Endothelial cell of umbilical vein (primary cell): ENCODE results near the gene CSGALNACT2. TPM values are rescaled to one million over a fixed set of nuclear protein-coding genes. Genes with fewer than 3 reads are reported as not detected.

Experiments used
- BruUV-seq: library from RNA; stranded (reverse); fragments of 400-500 nt; replicated peaks from 2 replicates; lab custom pipeline; 2021; lab: Mats Ljungman, UMichigan
- CTCF ChIA-PET: fragments of 300-600, 350-600 bp; sonication (Branson Sonifier 250); formaldehyde crosslinking; loops from one replicate; lab custom pipeline; 2021; ENCODE audit warnings: antibody characterized with exemption, inconsistent platforms; lab: Charles Lee
- POLR2A ChIA-PET: fragments of 300-600, 350-600 bp; sonication (Branson Sonifier 250); formaldehyde crosslinking; loops from one replicate; lab custom pipeline; 2021; ENCODE audit warnings: antibody characterized with exemption, inconsistent platforms; lab: Charles Lee
- DNase-seq: peaks from one replicate; pipeline ENCODE4 v3.0.0-alpha.2; 2011; ENCODE audit warnings: low read depth, low spot score
- FAIRE-seq: peaks from 2 replicates; lab custom pipeline; 2011; peaks lifted over from hg19 to GRCh38; lab: Jason Lieb, UNC
- H2AFZ ChIP-seq: 2 replicates; pipeline ENCODE4 v1.6.0; 2012; ENCODE audit warnings: low read depth, low read length, control low read depth, inconsistent platforms
- H3K27ac ChIP-seq: 2 replicates; pipeline ENCODE4 v1.5.1; 2011; ENCODE audit warnings: low read depth, mild to moderate bottlenecking, control low read depth, low read length, moderate library complexity; ENCODE audit not compliant: insufficient read depth
- H3K27me3 ChIP-seq, 2 experiments: 2 replicates each; pipeline versions ENCODE4 v1.6.0 to v1.6.1; 2011; ENCODE audit warnings: low read length in 2 of 2, mixed read lengths in 1 of 2; ENCODE audit not compliant: control insufficient read depth in 2 of 2, insufficient read depth in 2 of 2
- H3K36me3 ChIP-seq, 2 experiments: 2 replicates in 1 of 2; 3 replicates in 1 of 2; pipeline ENCODE4 v1.5.1; 2011; ENCODE audit warnings: low read length in 2 of 2, mild to moderate bottlenecking in 1 of 2, moderate library complexity in 1 of 2; ENCODE audit not compliant: control insufficient read depth in 2 of 2, insufficient read depth in 2 of 2; ENCODE audit errors: extremely low read depth in 1 of 2
- H3K4me1 ChIP-seq: 3 replicates; pipeline ENCODE4 v1.5.1; 2011; ENCODE audit warnings: mild to moderate bottlenecking, low read length; ENCODE audit not compliant: control insufficient read depth, insufficient read depth; ENCODE audit errors: extremely low read depth
- H3K4me2 ChIP-seq: 2 replicates; pipeline ENCODE4 v1.6.1; 2011; ENCODE audit warnings: low read length, control low read depth, mixed read lengths; ENCODE audit not compliant: insufficient read depth
- H3K4me3 ChIP-seq, 3 experiments: fragments of 200-600 bp in 1 of 3; sonication (generic), shearing (Covaris generic) in 1 of 3; replicated peaks in 1 of 3; 2 replicates each; pipeline ENCODE4 v1.5.1; 2011 to 2016; ENCODE audit warnings: control low read depth in 3 of 3, low read length in 3 of 3, mild to moderate bottlenecking in 2 of 3, inconsistent platforms in 1 of 3, low read depth in 1 of 3, moderate library complexity in 1 of 3; ENCODE audit not compliant: insufficient read depth in 1 of 3
- H3K79me2 ChIP-seq: 2 replicates; pipeline ENCODE4 v1.6.0; 2012; ENCODE audit warnings: low read length, inconsistent platforms; ENCODE audit not compliant: control insufficient read depth, insufficient read depth
- H3K9ac ChIP-seq: replicated peaks from 2 replicates; pipeline ENCODE3; 2011; ENCODE audit warnings: low read length, control low read depth; ENCODE audit not compliant: insufficient read depth; ENCODE audit errors: extremely low read depth
- H3K9me1 ChIP-seq: replicated peaks from 3 replicates; pipeline ENCODE4 v1.6.0; 2011; ENCODE audit warnings: mild to moderate bottlenecking, low read length; ENCODE audit not compliant: control insufficient read depth, insufficient read depth; ENCODE audit errors: extremely low read depth
- H3K9me3 ChIP-seq: replicated peaks from 2 replicates; pipeline ENCODE4 v1.5.1; 2012; ENCODE audit warnings: low read length, inconsistent platforms; ENCODE audit not compliant: control insufficient read depth, insufficient read depth
- H4K20me1 ChIP-seq: replicated peaks from 2 replicates; pipeline ENCODE3; 2011; ENCODE audit warnings: mild to moderate bottlenecking, low read length; ENCODE audit not compliant: control insufficient read depth, insufficient read depth; ENCODE audit errors: extremely low read depth
- EZH2 ChIP-seq: IDR thresholded peaks from 2 replicates; pipeline ENCODE4 v1.6.1; 2012; ENCODE audit warnings: borderline replicate concordance, low read depth, mild to moderate bottlenecking, moderate library complexity, low read length, inconsistent platforms; ENCODE audit not compliant: severe bottlenecking
- FOS ChIP-seq: IDR thresholded peaks from 2 replicates; pipeline ENCODE4 v1.6.1; 2011; ENCODE audit warnings: mild to moderate bottlenecking, low read length, moderate library complexity, borderline replicate concordance; ENCODE audit not compliant: insufficient read depth
- GATA2 ChIP-seq: IDR thresholded peaks from 2 replicates; pipeline ENCODE4 v1.7.0; 2011; ENCODE audit warnings: low read depth, mild to moderate bottlenecking, moderate library complexity, mixed read lengths, low read length; ENCODE audit not compliant: insufficient read length, insufficient read depth
- JUN ChIP-seq: IDR thresholded peaks from 2 replicates; pipeline ENCODE4 v1.6.1; 2011; ENCODE audit warnings: borderline replicate concordance, low read depth; ENCODE audit not compliant: insufficient read length, insufficient read depth
- MYC ChIP-seq: IDR thresholded peaks from one replicate; pipeline ENCODE4 v1.6.1; 2011; ENCODE audit warnings: mild to moderate bottlenecking, low read depth, low read length
- POLR2A ChIP-seq: IDR thresholded peaks from 2 replicates; pipeline ENCODE4 v1.6.1; 2012; ENCODE audit warnings: low read depth, mild to moderate bottlenecking, control low read depth, low read length
- POLR2AphosphoS5 ChIP-seq: IDR thresholded peaks from 2 replicates; pipeline ENCODE4 v1.6.1; 2012; ENCODE audit warnings: low read depth, mild to moderate bottlenecking, control low read depth, low read length, moderate library complexity; ENCODE audit not compliant: insufficient read depth
- dilution Hi-C: fragments of 300-500 bp; cut with MboI; formaldehyde crosslinking; loops from one replicate; pipeline ENCODE4 v1.15.0; 2019; ENCODE audit warnings: low sequenced_read_pairs; ENCODE audit not compliant: extremely low pct_ligation_motif_present
- intact Hi-C: fragments of 100-400 bp; cut with micrococcal nuclease; formaldehyde crosslinking; loops from one replicate; pipeline ENCODE4 v1.10.0; 2022
- polyA plus RNA-seq, 4 experiments: library from polyadenylated mRNA; depleted of rRNA in 3 of 4; stranded (reverse) in 3 of 4; unstranded in 1 of 4; fragments of >200 nt; gene quantifications; 2 replicates each; pipeline versions ENCODE4 v1.2.1 to v1.2.3, GENCODE V29; 2011 to 2012; ENCODE audit warnings: missing spikeins in 1 of 4
- total RNA-seq: library from RNA; stranded (reverse); gene quantifications from 2 replicates; pipeline ENCODE4 v1.2.3, GENCODE V29; 2021
- TF ChIP-seq, protein P1 (sequence below): IDR thresholded peaks from 2 replicates; pipeline ENCODE4 v1.6.1; 2011; ENCODE audit not compliant: insufficient read depth, insufficient read length
- TF ChIP-seq, protein P2 (sequence below), 2 donors: IDR thresholded peaks; 1 replicate in 1 of 2; 2 replicates in 1 of 2; pipeline ENCODE4 v1.5.1; 2011; ENCODE audit warnings: low read length in 2 of 2, mild to moderate bottlenecking in 2 of 2, moderate library complexity in 2 of 2, control low read depth in 1 of 2, inconsistent platforms in 1 of 2, low read depth in 1 of 2; ENCODE audit not compliant: insufficient read depth in 1 of 2; ENCODE audit errors: extremely low read depth in 1 of 2

The CSGALNACT2 gene
- total and polyA plus RNA-seq, 2 donors (not counting 3 experiments of a cell fraction or from before 2014, with no cell fraction given) = 9.7 to 17.7 TPM

DNA sequence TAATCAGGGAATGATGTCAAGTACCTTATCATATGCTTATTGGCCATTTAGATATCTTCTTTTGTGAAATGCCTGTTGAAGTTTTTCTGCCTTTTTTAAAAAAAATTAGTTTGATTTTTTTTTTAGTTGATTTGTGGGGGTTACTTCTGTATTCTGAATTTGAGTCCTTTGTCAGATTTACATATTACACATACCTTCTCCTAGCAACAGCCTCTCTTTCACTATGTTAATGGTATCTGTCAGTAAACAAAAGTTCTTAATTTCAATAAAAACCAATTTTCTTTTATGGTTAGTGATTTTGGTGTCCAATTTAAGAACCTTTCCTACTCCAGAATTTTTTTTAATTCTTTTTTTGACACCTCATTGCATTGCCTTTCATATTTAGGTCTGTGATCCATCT is 52.0 kb downstream of the CSGALNACT2 start:
- H3K4me3 ChIP-seq = no peak overlapping the region
- H3K9me3 ChIP-seq = no peaks in the 10 kb centered on the region
- FAIRE-seq (no peak), DNase-seq (no peak)
- H3K79me2 ChIP-seq = no peaks in the 10 kb centered on the region
- ChIA-PET POLR2A (no interaction called here), CTCF (interaction anchor here (1.2 to 1.4 kb wide), 2 partner anchors 12 to 15 kb away, joined by 4 to 8 read pairs; no protein-coding TSS in a partner anchor)
- no peak for TF ChIP-seq JUN
- no peak for TF ChIP-seq POLR2AphosphoS5
- TF ChIP-seq, protein P1, sequence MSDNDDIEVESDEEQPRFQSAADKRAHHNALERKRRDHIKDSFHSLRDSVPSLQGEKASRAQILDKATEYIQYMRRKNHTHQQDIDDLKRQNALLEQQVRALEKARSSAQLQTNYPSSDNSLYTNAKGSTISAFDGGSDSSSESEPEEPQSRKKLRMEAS = no peak
- no peak for TF ChIP-seq POLR2A
- no peak for TF ChIP-seq EZH2
- no peak overlapping the region for H3K9ac ChIP-seq
- BruUV-seq = no TSS peak
- no peaks in the 10 kb centered on the region for H3K4me1 ChIP-seq
- no peaks in the 10 kb centered on the region for H4K20me1 ChIP-seq
- no peaks in the 10 kb centered on the region for H3K27me3 ChIP-seq
- H3K27ac ChIP-seq = no peak overlapping the region
- H2AFZ ChIP-seq = no peak overlapping the region
- intact Hi-C loops = no loop called here
- dilution Hi-C loops = no loop called here
- H3K4me2 ChIP-seq = no peak overlapping the region
- no peaks in the 10 kb centered on the region for H3K9me1 ChIP-seq
- H3K36me3 ChIP-seq = no peaks in the 10 kb centered on the region

DNA sequence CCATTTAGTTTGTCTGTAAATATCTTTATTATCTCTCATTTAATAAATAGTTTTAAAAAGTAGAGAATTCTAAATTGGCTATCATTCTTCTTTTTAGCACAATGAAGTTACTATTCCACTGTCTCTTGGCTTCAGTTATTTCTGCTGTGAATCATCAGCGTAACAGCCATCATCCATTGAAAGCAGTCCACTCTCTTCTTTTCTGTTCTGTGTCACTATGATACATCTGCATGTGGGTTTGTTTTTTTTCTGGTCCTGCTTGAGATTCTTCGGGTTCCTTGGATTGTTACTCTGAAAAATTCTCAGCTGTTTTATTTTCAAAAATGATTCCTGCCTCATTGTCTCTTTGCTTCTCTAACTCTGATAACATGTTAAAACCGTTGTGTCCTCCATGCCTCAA is 52.5 kb downstream of the CSGALNACT2 start:
- Histone ChIP-seq H3K27me3 (no peaks in the 10 kb centered on the region), H3K4me1 (no peaks in the 10 kb centered on the region), H2AFZ (no peak overlapping the region), H3K4me2 (no peak overlapping the region), H3K9me1 (no peaks in the 10 kb centered on the region), H3K9me3 (no peaks in the 10 kb centered on the region), H3K27ac (no peak overlapping the region), H3K79me2 (no peaks in the 10 kb centered on the region), H4K20me1 (no peaks in the 10 kb centered on the region), H3K9ac (no peak overlapping the region), H3K4me3 (no peak overlapping the region), H3K36me3 (no peaks in the 10 kb centered on the region)
- BruUV-seq = no TSS peak
- FAIRE-seq (no peak), DNase-seq (no peak)
- dilution Hi-C loops = no loop called here
- intact Hi-C loops = no loop called here
- POLR2A ChIA-PET = no interaction called here
- TF ChIP-seq, protein P1 = no peak
- no peak for TF ChIP-seq POLR2AphosphoS5
- no peak for TF ChIP-seq FOS
- no peak for TF ChIP-seq JUN
- no peak for TF ChIP-seq POLR2A
- TF ChIP-seq, protein P2, sequence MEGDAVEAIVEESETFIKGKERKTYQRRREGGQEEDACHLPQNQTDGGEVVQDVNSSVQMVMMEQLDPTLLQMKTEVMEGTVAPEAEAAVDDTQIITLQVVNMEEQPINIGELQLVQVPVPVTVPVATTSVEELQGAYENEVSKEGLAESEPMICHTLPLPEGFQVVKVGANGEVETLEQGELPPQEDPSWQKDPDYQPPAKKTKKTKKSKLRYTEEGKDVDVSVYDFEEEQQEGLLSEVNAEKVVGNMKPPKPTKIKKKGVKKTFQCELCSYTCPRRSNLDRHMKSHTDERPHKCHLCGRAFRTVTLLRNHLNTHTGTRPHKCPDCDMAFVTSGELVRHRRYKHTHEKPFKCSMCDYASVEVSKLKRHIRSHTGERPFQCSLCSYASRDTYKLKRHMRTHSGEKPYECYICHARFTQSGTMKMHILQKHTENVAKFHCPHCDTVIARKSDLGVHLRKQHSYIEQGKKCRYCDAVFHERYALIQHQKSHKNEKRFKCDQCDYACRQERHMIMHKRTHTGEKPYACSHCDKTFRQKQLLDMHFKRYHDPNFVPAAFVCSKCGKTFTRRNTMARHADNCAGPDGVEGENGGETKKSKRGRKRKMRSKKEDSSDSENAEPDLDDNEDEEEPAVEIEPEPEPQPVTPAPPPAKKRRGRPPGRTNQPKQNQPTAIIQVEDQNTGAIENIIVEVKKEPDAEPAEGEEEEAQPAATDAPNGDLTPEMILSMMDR (IDR thresholded peaks at IDR 0.05; ENCODE audit: extremely low read depth in 1 of 2, insufficient read depth in 1 of 2, low read depth in 1 of 2, low read length in 2 of 2) = no peak
- TF ChIP-seq MYC = no peak
- no peak for TF ChIP-seq GATA2
- no peak for TF ChIP-seq EZH2
- CTCF ChIA-PET = interaction anchor here (1.2 to 1.7 kb wide), 2 partner anchors 11 to 14 kb away, joined by 4 to 8 read pairs; no protein-coding TSS in a partner anchor
